ENCODE results near the gene DUS3L.
"Not testable (repeated sequence)": the region's sequence is repeated elsewhere in the genome, so short reads cannot be mapped to it uniquely, and the experiment has no call there.

The DUS3L gene

GRCh38 chr19:5799247-5800241, 8.6 kb upstream of the DUS3L start:
- no peak for DNase-seq

DNA sequence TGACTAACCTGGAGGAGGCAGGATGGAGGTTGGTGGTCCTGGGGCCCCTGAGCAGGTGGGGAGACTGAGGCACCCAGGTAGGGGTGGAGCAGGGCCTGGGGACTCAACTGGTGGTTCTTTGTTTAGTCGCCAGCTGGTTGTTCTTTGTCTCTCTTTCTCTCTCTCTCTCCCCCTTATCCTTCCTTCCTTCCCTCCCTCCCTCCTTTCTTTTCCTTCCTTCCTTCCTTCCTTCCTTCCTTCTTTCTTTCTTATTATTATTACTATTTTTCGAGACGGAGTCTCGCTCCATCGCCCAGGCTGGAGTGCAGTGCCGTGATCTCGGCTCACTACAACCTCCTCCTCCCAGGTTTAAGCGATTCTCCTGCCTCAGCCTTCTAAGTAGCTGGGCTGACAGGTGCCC, 7.3 kb upstream of the DUS3L start:
- no peak for DNase-seq

DNA sequence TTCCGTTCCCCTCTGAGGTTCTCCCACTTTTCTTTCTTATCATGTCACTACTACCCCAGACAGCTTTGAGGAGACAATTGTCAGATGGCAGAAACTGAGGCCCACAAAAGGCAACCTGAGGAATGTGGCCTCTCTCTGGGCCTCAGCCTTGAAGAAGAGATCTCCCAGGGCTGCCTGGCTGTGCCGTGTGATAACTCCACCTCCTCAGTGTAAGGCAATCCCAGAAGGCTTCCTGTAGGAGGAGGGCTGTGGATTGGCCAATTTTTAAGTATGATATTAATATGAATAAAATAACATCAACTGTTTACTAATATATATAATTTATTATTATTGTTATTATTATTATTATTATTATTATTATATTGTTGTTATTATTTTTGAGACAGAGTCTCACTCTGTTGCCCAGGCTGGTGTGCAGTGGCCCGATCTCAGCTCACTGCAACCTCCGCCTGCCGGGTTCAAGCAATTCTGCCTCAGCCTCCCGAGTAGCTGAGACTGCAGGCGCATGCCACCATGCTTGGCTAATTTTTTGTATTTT, 4.5 kb upstream of the DUS3L start:
- no peak for DNase-seq

GRCh38 chr19:5793188-5793587, 2.2 kb upstream of the DUS3L start:
- no peak for DNase-seq

DNA sequence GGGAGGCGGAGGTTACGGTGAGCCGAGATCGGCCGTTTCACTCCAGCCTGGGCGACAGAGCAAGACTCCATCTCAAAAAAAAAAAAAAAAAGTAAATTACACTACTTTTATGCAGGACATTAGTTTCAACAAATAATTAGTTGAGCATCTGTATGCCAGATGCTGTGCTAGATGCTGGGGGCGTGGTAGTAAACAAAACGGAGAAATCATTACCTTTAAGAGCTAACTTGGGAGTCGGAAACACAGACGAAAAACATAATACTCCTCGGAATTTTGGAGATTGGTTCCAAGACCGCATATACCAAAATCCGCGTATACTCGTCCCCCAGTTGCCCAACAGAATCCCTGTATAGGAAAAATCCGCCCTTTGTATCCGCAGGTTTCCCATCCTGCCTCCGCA, 1.3 kb upstream of the DUS3L start:
- DNase-seq = no peak

DNA sequence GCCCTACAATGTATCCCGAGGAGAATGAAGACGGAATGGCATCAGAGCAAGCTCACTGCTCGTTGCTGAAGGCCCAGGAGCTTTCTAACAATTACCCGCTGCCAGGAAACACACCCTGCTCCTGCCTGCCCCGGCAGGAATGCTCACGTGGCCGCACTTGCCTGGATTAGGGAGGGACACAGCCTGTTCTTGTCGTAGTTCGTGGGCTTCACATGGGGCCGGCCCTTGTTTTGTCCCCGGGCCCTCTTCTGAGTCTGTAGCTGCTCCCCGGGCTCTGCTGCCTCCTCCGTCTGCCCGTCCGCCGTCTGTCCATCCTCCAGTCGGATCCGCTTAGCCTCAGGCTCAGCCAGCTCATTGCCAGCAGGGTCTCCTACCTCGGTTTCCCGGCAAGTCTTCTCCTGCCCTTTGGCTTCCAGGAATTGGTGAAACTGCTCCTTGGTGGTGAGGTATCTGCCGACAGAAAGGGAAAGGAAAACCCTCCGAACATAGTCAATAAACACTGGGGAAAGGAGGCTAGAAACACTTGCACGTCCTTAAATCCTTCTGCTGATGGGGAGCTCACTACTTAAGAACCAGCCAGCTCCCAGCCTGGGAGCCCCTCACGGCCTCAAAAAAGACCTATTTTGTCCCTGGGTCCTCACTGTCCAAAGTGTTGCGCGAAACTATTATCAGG, 941 bp downstream of the DUS3L start:
- no peak for DNase-seq

- no peak for DNase-seq
Measured at GRCh38 chr19:5789351-5789761, 1.6 kb downstream of the DUS3L start.

GRCh38 chr19:5788422-5788821, 2.5 kb downstream of the DUS3L start:
- DNase-seq = no peak

- no peak for DNase-seq
Measured at GRCh38 chr19:5787409-5788182, 3.4 kb downstream of the DUS3L start.

DNA sequence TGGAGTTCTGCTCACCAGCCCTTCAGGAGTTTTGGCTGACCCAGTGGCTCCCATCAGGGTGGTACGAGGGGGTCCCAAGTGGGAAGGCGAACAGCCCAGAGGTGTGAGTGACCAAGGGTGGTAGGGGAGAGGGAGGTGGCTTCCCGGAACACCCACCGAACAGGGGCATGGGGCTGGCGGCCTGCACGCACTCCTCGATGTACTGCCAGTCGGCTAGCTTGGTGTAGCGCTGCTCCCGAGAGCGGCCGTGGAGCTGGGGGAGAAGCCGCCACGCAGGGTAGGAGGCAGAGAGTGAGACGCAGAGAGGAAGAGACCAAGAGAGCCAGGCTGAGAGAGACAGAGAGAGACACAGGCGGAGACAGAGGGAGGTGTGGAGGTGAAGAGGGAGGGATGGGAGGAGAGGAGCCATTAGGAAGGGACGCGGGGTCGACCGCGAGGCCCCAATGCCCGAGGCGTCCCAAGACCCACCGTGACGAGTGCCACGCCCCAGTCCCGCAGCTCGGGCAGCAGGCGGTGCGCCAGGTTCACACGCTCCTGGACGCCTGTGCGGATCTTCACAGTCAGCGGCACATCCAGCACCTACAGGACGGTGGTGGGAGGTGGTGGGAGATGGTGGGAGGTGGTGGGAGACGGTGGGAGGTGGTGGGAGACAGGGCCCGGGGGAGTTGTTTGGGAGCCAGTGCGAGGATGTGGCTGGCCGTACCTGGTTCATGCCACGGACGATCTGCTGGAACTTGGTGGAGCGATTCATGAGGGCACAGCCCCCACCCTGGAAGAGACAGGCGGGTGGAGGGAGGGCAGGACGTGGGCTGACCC, 4.2 kb downstream of the DUS3L start:
- DNase-seq = no peak

- no peak for DNase-seq
Measured at GRCh38 chr19:5785423-5785822, 5.5 kb downstream of the DUS3L start.

GRCh38 chr19:5784581-5785147, 6.3 kb downstream of the DUS3L start, which contains the start of gene PRR22:
TSS of gene PRR22 (minus strand) at chr19:5784746. CDS start at chr19:5784660, 86 bp downstream.
- DNase-seq = no peak

- DNase-seq = no peak
Measured at GRCh38 chr19:5782945-5783919, 7.7 kb downstream of the DUS3L start.

DNA sequence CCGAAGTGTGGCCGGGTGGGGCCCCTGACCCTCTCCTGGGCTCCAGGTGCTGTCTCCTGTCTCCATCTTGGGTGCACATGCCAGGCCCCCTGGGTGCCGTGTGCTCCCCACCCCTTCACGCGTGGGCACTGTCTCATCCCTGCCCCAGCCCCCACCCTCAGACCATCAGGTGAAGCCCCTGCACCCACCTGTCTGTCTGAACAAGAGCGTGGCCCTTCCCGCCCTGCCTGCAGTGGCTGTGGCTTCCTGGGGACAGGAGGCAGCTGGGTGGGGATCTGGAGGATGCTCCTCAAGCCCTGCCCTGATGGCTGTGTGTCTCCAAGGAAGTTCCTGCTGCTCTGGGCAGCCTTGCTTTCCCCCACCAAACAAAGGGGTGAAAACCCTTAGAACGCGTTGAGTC, 8.6 kb downstream of the DUS3L start:
- no peak for DNase-seq

- DNase-seq = not testable (repeated sequence)
Measured at GRCh38 chr19:5780916-5781315, 10.0 kb downstream of the DUS3L start.

DNA sequence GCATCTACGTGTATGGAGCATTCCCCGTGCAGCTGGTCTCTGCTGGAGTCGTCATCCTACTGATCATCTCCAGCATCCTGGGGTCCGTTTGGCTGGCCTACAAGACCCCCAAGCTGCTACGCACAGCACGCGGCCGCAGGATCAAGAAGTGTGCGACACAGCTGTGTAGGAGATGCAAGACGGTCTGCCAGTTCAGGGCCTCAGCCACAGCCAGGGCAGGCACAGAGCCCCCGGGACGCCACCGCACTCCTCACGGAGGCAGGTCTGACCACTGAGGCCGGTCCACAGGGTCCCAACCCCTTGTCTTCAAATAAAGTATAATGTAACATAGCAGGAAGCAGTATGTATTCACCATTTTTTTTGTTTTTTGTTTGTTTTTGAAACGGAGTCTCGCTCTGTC, 12.6 kb downstream of the DUS3L start:
- DNase-seq = no peak

DNA sequence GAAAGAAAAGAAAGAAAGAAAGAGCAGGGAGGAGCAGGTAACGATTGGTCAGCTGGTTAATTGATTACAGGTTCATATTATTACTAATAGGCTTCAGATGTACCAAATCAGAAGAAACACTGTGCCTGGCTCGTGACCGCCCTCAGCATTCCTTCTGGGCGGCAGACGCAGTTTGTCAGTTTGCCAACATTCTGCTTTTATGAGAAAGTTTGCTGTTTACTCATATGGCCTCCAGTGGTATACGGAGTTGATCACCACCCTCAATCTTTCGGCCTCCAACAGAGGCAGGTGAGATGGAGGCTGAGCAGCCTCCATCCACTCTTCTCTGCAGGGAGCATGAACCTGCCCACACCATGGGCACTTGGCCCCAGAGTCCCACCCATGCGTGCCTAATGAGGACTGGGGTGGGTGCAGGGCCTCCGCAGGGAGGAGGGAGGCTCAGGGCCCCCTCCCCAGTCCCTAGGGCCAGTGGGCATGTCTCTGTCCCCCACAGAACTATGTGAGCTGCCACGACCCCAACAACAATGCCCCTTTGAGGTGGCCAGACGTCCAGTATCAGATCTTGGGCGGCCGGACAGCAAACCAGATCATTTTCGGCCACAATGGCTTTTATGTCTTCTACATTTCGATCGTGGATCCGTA, 15.2 kb downstream of the DUS3L start:
- no peak for DNase-seq

DNA sequence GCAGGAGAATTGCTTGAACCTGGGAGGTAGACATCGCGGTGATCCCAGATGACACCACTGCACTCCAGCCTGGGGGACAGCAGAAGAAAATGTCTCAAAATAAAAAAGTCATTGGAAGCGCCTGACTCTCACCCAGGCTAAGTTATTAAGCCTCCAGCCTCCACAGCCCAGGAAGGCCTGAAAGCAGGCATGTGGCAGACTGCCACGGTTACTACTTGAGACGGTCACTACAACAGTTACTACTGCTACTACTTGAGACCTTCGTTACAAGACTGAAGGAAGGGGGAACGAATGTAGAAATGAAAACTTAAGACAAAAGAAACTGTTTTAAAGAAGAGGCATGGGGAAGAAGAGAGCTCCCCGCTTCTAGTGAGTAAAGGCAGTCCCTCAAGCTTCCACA, 16.0 kb downstream of the DUS3L start:
- DNase-seq = no peak

- no peak for DNase-seq
Measured at GRCh38 chr19:5773276-5773675, 17.7 kb downstream of the DUS3L start.

DNA sequence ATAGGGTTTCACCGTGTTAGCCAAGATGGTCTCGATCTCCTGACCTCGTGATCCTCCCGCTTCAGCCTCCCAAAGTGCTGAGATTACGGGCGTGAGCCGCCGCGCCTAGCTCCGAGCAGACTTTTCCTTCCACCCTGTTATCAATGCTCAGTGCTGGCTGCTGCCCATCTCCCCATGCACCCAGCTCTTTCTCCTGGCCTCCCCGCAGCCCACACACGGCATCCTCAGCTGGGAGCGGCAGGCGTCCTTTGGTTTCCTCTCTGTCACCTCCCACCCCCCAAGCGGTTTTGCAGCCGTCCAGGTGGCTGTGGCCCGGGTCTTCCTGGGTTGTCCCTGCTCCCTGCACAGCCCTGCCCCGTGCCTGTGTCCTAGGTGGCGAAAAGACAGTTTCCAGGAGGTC, 18.5 kb downstream of the DUS3L start:
- DNase-seq = no peak
